GM12875 (cell line): ENCODE results near the gene BMPR1B.

ENCODE experiments used
- H3K4me3 ChIP-seq: one replicate; pipeline ENCODE4 v1.5.1; 2011; ENCODE audit warnings: low read depth, low read length, control low read depth
- TF ChIP-seq, protein P1 (sequence below): IDR thresholded peaks from 2 replicates; pipeline ENCODE4 v1.5.1; 2011; ENCODE audit warnings: low read depth, mild to moderate bottlenecking, control low read depth, inconsistent platforms, low read length, moderate library complexity, borderline replicate concordance; ENCODE audit not compliant: insufficient read depth

Gene BMPR1B

DNA sequence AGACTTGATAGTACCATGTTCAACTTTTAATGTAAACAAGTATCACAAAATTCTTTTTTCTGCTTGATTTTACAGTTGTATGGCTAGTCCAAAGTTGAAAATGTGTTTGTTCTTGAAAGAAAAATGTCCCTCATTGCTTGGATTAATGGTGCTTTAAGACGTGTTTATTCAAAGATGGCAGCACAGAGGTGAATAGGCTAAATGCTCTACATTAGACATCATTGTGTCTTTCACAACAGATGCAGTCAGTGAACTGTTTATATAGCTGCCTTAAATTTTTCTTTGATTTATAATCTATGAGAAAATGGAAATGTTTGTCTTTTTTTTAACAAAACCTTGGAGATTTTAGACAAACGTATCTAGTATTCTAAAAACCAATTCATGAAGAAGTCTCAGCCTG, 137.3 kb downstream of the BMPR1B start:
- H3K4me3 ChIP-seq, result no peak overlapping the region
- TF ChIP-seq, protein P1, sequence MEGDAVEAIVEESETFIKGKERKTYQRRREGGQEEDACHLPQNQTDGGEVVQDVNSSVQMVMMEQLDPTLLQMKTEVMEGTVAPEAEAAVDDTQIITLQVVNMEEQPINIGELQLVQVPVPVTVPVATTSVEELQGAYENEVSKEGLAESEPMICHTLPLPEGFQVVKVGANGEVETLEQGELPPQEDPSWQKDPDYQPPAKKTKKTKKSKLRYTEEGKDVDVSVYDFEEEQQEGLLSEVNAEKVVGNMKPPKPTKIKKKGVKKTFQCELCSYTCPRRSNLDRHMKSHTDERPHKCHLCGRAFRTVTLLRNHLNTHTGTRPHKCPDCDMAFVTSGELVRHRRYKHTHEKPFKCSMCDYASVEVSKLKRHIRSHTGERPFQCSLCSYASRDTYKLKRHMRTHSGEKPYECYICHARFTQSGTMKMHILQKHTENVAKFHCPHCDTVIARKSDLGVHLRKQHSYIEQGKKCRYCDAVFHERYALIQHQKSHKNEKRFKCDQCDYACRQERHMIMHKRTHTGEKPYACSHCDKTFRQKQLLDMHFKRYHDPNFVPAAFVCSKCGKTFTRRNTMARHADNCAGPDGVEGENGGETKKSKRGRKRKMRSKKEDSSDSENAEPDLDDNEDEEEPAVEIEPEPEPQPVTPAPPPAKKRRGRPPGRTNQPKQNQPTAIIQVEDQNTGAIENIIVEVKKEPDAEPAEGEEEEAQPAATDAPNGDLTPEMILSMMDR, result no peak

DNA sequence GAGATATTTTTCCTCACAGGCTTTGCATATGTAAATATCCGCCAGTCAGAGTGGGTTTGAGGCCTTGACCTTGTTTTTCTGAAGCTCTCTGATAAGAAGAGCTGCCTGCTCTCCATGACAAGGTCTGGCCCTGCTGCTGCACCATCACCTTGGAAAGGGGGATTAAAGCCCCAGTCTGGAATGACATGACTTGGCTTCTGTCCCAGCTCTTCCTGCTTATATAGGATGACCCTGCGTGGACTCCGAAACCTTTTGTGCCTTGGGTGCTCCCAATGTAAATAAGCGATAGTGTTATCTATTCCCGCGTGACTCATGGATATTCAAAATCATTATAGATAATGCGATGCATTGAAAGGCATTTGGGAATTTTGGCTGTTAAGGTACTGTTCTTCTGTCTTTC, 139.3 kb downstream of the BMPR1B start:
- H3K4me3 ChIP-seq, result no peak overlapping the region

DNA sequence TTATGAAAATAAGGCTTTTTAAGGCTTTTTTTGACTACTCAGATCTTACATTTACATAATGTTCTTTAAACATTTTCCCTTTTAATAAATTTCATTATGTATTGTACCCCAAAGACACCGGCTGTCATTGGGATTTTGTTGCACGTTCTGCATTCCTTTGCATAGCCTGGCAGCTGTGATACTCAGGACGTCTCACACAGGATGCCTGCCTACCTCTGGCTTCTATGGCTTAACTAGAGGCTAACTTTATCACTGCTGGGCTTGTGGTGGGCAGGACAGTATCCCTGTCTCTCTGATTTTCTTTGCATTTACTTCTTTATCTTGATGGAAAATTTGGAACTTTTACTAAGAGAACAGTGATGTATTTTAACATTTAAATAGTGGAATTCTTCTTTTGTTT, 147.8 kb downstream of the BMPR1B start:
- no peak overlapping the region for H3K4me3 ChIP-seq
- TF ChIP-seq, protein P1, result no peak

More for the DNA sequence above, 139.3 kb downstream of the BMPR1B start:
- TF ChIP-seq, protein P1, result no peak

DNA sequence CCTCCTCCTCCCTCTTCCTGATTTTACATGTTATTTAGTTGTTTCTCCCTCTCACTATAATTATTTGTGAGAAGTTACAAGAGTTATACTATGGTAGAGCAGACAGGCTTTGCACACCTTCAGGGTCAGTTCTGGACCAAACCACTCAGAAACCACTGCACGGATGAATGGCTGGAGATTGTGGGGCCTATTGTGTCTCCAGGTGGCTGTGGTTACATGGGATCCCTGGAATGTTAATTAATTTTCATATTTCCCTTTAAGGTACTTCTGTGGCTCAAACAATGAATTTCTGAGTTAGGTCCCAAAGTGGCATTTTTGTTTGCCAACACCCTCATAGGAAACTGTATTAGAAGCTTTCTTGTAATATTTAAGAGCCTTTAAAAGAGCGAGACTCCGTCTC, 151.9 kb downstream of the BMPR1B start:
- TF ChIP-seq, protein P1, result no peak
- H3K4me3 ChIP-seq, result no peak overlapping the region

DNA sequence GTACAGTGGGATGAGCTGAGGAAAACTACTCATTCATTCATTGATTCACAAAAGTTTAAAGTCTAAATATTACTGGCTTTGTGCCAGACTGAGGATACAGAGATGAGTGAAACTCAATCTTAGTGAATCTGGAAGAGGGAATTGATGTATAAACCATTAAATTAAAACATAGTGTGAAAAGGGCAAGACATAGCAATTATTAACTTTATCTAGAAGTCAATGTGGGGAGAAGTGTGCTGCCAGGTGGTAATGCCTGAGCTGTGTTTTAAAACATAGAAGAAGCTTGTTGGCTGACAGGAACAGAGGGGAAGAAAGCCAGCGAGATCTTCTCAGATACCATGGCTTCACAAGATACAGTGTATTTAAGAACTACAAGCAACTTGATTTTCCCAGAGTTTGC, 153.4 kb downstream of the BMPR1B start:
- TF ChIP-seq, protein P1, result no peak
- H3K4me3 ChIP-seq, result no peak overlapping the region

DNA sequence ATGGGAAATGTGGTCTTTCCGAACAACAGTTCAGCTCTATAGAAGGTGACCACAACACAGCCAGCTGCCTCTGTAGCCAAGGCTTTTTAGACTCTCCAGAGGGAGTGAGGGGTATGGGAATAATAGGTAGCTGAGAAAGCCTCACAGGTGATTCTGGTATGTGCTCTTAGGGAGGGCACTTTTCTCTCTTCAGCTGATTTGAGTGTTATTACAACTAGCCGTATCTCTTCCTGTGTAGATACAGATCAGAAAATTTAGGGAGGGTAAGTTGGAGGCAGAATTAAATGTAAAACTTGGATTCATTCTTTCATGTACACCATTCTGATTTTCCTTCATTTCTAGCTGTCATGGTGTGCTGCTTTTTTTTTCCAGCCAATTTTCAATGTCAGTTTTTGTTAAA, 154.9 kb downstream of the BMPR1B start:
- TF ChIP-seq, protein P1, result no peak
- no peak overlapping the region for H3K4me3 ChIP-seq

DNA sequence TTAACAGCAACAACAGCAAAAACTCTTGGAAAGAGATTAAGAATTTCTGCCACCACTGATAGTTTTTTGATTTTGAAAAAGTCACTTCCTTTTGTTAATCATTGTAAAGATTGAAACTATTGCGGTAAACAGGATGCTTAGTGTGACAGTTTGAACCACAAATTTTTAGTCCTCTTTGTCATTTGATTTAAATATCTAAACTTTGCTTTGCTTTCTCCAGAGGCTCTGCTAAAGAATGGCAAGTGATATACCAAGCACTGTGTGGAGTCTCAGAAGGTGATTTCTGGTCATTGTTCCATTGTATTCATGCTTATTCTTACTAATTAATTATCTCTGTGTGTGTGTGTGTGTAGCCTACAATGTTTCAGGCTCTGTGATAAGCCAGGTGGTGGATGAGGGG, 155.6 kb downstream of the BMPR1B start:
- TF ChIP-seq, protein P1, result no peak
- H3K4me3 ChIP-seq, result no peak overlapping the region
